Sigmoid colon (tissue), 7 donors: ENCODE data around the gene CTNS. TPM values are rescaled to one million over a fixed set of nuclear protein-coding genes. Genes with fewer than 3 reads are reported as not detected.

ENCODE experiments used
- DNase-seq: peaks from one replicate; pipeline ENCODE4 v3.0.0-alpha.2; 2019
- H3K27ac ChIP-seq, 4 donors: fragments of 200-600 bp; sonication (generic); one replicate each; pipeline ENCODE4 v1.5.1; 2016 to 2019; ENCODE audit warnings: mild to moderate bottlenecking in 1 of 4
- H3K27me3 ChIP-seq, 3 donors: fragments of 200-600 bp; sonication (generic); one replicate each; pipeline ENCODE4 v1.5.1; 2019; ENCODE audit warnings: mild to moderate bottlenecking in 1 of 3
- H3K36me3 ChIP-seq, 4 donors: fragments of 200-600 bp; sonication (generic); one replicate each; pipeline ENCODE4 v1.5.1; 2016 to 2019
- H3K4me1 ChIP-seq, 4 donors: fragments of 200-600 bp; sonication (generic); one replicate each; pipeline ENCODE4 v1.5.1; 2017 to 2019
- H3K4me3 ChIP-seq, 4 donors: fragments of 200-600 bp; sonication (generic); one replicate each; pipeline ENCODE4 v1.5.1; 2017 to 2019; ENCODE audit warnings: mild to moderate bottlenecking in 2 of 4, moderate library complexity in 1 of 4
- H3K9me3 ChIP-seq, 4 donors: fragments of 200-600 bp in 3 of 4; sonication (generic) in 3 of 4; one replicate each; pipeline versions ENCODE4 v1.5.1 to v1.6.1; 2013 to 2019
- CTCF ChIP-seq, 4 experiments: fragments of 450-650 bp in 3 of 4; fragments of 200-600 bp in 1 of 4; IDR thresholded peaks; one replicate each; pipeline ENCODE4 v1.5.1; 2016 to 2019; ENCODE audit warnings: antibody characterized with exemption in 4 of 4, mild to moderate bottlenecking in 3 of 4, moderate library complexity in 2 of 4
- EP300 ChIP-seq, 4 donors: sonication (generic); formaldehyde crosslinking; IDR thresholded peaks; one replicate each; pipeline ENCODE4 v1.6.1; 2017; ENCODE audit warnings: antibody characterized with exemption in 4 of 4
- POLR2A ChIP-seq, 2 donors: fragments of 450-650 bp; IDR thresholded peaks; one replicate each; pipeline ENCODE4 v1.6.1; 2016; ENCODE audit warnings: antibody characterized with exemption in 2 of 2, mild to moderate bottlenecking in 2 of 2, moderate library complexity in 2 of 2
- POLR2AphosphoS5 ChIP-seq, 4 donors: sonication (generic); formaldehyde crosslinking; IDR thresholded peaks; one replicate each; pipeline ENCODE4 v1.6.1; 2017; ENCODE audit warnings: antibody characterized with exemption in 4 of 4
- WGBS, 2 donors: extraction: QIAGEN DNeasy Blood & Tissue Kit; methylation state at CpG; one replicate each; pipeline ENCODE4 v1.1.7; 2013; 5-methylcytosine and 5-hydroxymethylcytosine counted together
- intact Hi-C: fragments of 100-400 bp; cut with DNase I; formaldehyde crosslinking; loops from one replicate; pipeline ENCODE4 v1.15.1; 2023
- polyA plus RNA-seq, 3 donors: library from polyadenylated mRNA; stranded (reverse); fragments of 200-250 nt; gene quantifications; one replicate each; pipeline ENCODE4 v1.2.3, GENCODE V29; 2013
- total RNA-seq, 4 donors: library from RNA; depleted of rRNA; stranded (reverse); fragments of >200 nt; gene quantifications; one replicate each; pipeline ENCODE4 v1.1.0, GENCODE V29; 2016
- donor health status: healthy with polysubstance abuse.
- donor health status: Bipolar disorder and iron deficiency.
- donor health status: healthy.

CTNS gene
- total and polyA plus RNA-seq, 7 donors, result 1.8 to 26.0 (median 13.3) TPM

- TF ChIP-seq POLR2A (IDR thresholded peaks at IDR 0.05) (no peak), EP300 (IDR thresholded peaks at IDR 0.05) (no peak), POLR2AphosphoS5 (IDR thresholded peaks at IDR 0.05) (no peak), CTCF (IDR thresholded peaks at IDR 0.05) (no peak)
- Histone ChIP-seq H3K27ac (no peak overlapping the region), H3K36me3 (peaks cover 0 to 38% (median 23%) of the 10 kb centered on the region in 4 donors), H3K4me1 (peaks cover 0 to 54% (median 49%) of the 10 kb centered on the region in 4 donors), H3K4me3 (no peak overlapping the region), H3K27me3 (no peaks in the 10 kb centered on the region), H3K9me3 (no peaks in the 10 kb centered on the region)
- WGBS, 2 donors, result 91 to 92% methylated on average over 33 of the region's 33 CpGs
- intact Hi-C loops, result loop anchor here (10.0 kb wide), 1 partner anchor 619 kb away; no protein-coding TSS in a partner anchor
- no peak for DNase-seq
Observed at GRCh38 chr17:3663102-3664011, 26.8 kb downstream of the CTNS start.

GRCh38 chr17:3665834-3666233 is 29.3 kb downstream of the CTNS start:
- no peak for DNase-seq
- TF ChIP-seq CTCF (IDR thresholded peaks at IDR 0.05) (no peak), POLR2A (IDR thresholded peaks at IDR 0.05) (no peak), POLR2AphosphoS5 (IDR thresholded peaks at IDR 0.05) (no peak), EP300 (IDR thresholded peaks at IDR 0.05) (no peak)

GRCh38 chr17:3666516-3666915 is 30.0 kb downstream of the CTNS start:
- WGBS, 2 donors, result 82 to 86% methylated on average over 6 of the region's 6 CpGs
- H3K9me3 ChIP-seq, result no peaks in the 10 kb centered on the region
- TF ChIP-seq POLR2A (IDR thresholded peaks at IDR 0.05), result no peak
- TF ChIP-seq EP300 (IDR thresholded peaks at IDR 0.05), result no peak
- no peak for TF ChIP-seq POLR2AphosphoS5 (IDR thresholded peaks at IDR 0.05)
- TF ChIP-seq CTCF (IDR thresholded peaks at IDR 0.05), result no peak
- peaks cover 0 to 43% (median 40%) of the 10 kb centered on the region in 4 donors for H3K4me1 ChIP-seq
- H3K27me3 ChIP-seq, result no peaks in the 10 kb centered on the region
- no peak for DNase-seq
- H3K36me3 ChIP-seq, result peaks cover 0 to 32% (median 23%) of the 10 kb centered on the region in 4 donors
- H3K27ac ChIP-seq, result peak overlapping the region; percentile 94 to 98 (median 98)
- intact Hi-C loops, result loop anchor here (5.0 to 10.0 kb wide), 2 partner anchors 56 to 622 kb away; partner anchors contain the start of gene HASPIN
- H3K4me3 ChIP-seq, result no peak overlapping the region

More at GRCh38 chr17:3665834-3666233, 29.3 kb downstream of the CTNS start:
- H3K27me3 ChIP-seq, result no peaks in the 10 kb centered on the region
- intact Hi-C loops, result loop anchor here (5.0 to 10.0 kb wide), 2 partner anchors 56 to 621 kb away; partner anchors contain the start of gene HASPIN
- H3K9me3 ChIP-seq, result no peaks in the 10 kb centered on the region
- H3K4me1 ChIP-seq, result peaks cover 0 to 45% (median 41%) of the 10 kb centered on the region in 4 donors
- WGBS, 2 donors, result 83 to 87% methylated on average over 5 of the region's 5 CpGs
- H3K36me3 ChIP-seq, result peaks cover 0 to 38% (median 23%) of the 10 kb centered on the region in 4 donors
- H3K27ac ChIP-seq, result peak overlapping the region in 3 of 4 donors; percentile 94 to 98 (median 97)
- H3K4me3 ChIP-seq, result no peak overlapping the region

GRCh38 chr17:3667366-3668278 is 31.1 kb downstream of the CTNS start:
- Histone ChIP-seq H3K27me3 (no peaks in the 10 kb centered on the region), H3K27ac (peak overlapping the region; percentile 94 to 98 (median 98)), H3K9me3 (no peaks in the 10 kb centered on the region), H3K4me3 (peak overlapping the region; percentile 91 to 97 (median 96)), H3K4me1 (peaks cover 0 to 43% (median 40%) of the 10 kb centered on the region in 4 donors), H3K36me3 (peaks cover 0 to 21% (median 18%) of the 10 kb centered on the region in 4 donors)
- DNase-seq, result peak; percentile 96
- TF ChIP-seq EP300 (IDR thresholded peaks at IDR 0.05) (no peak), POLR2AphosphoS5 (IDR thresholded peaks at IDR 0.05) (peak; percentile 12 to 67 (median 48)), POLR2A (IDR thresholded peaks at IDR 0.05) (peak in 1 of 2 donors; percentile 19), CTCF (IDR thresholded peaks at IDR 0.05) (no peak)
- intact Hi-C loops, result loop anchor here (1.0 to 10.0 kb wide), 3 partner anchors 31 to 623 kb away; partner anchors contain the start of genes CTNS, HASPIN and SHPK
- WGBS, 2 donors, result 1 to 9% methylated on average over 39 of the region's 39 CpGs
